ENCODE data around the gene ZNF236. TPM values are rescaled to one million over a fixed set of nuclear protein-coding genes. Genes with fewer than 3 reads are reported as not detected.

ZNF236 gene
- total RNA-seq, 2 experiments from 2014 or later = 25.7 to 27.9 TPM

- TF ChIP-seq CTCF (IDR thresholded peaks at IDR 0.05) = no peak
- ATAC-seq (ENCODE audit: poor library complexity) (no peak), DNase-seq (no peak)
- intact Hi-C loops (cut with DNase I, micrococcal nuclease) = loop anchor here (2.0 to 10.0 kb wide), 3 partner anchors 59 to 731 kb away; no protein-coding TSS in a partner anchor
- no peaks in the 10 kb centered on the region for H3K27me3 Mint-ChIP-seq
- POLR2A ChIA-PET = no interaction called here
- no peaks in the 10 kb centered on the region for H3K9me3 ChIP-seq (ENCODE audit: control insufficient read depth in 1 of 2, insufficient read depth in 1 of 2, low read length in 2 of 2)
- H3K27ac ChIP-seq (ENCODE audit: low read depth in 1 of 2, low read length in 2 of 2) = no peak overlapping the region
- H3K4me1 Mint-ChIP-seq (ENCODE audit: low read depth) = peaks cover 22% of the 10 kb centered on the region
- H3K4me3 ChIP-seq (ENCODE audit: low read length) = no peak overlapping the region
- peaks cover 3% of the 10 kb centered on the region for H3K4me1 ChIP-seq (ENCODE audit: insufficient read depth, low read length)
- no peak overlapping the region for H3K27ac Mint-ChIP-seq
- no peak overlapping the region for H3K4me3 Mint-ChIP-seq
- no peaks in the 10 kb centered on the region for H3K27me3 ChIP-seq (ENCODE audit: control insufficient read depth in 1 of 2, insufficient read depth in 2 of 2, low read length in 2 of 2)
- peaks cover 77% of the 10 kb centered on the region for H3K36me3 ChIP-seq (ENCODE audit: insufficient read depth, low read length)
- H3K9me3 Mint-ChIP-seq = no peaks in the 10 kb centered on the region
- CTCF ChIA-PET = no interaction called here
- peaks cover 96% of the 10 kb centered on the region for H3K36me3 Mint-ChIP-seq (ENCODE audit: low read depth)
These were observed 101.2 kb downstream of the ZNF236 start for GRCh38 chr18:76923485-76924085.

- H3K36me3 ChIP-seq (ENCODE audit: insufficient read depth, low read length) = peaks cover 77% of the 10 kb centered on the region
- no peak overlapping the region for H3K27ac ChIP-seq (ENCODE audit: low read depth in 1 of 2, low read length in 2 of 2)
- POLR2A ChIA-PET = no interaction called here
- no peaks in the 10 kb centered on the region for H3K9me3 ChIP-seq (ENCODE audit: control insufficient read depth in 1 of 2, insufficient read depth in 1 of 2, low read length in 2 of 2)
- no peak overlapping the region for H3K4me3 ChIP-seq (ENCODE audit: low read length)
- ATAC-seq (ENCODE audit: poor library complexity) = no peak
- H3K27me3 Mint-ChIP-seq = no peaks in the 10 kb centered on the region
- TF ChIP-seq CTCF (IDR thresholded peaks at IDR 0.05) = no peak
- no peak for DNase-seq
- no peaks in the 10 kb centered on the region for H3K27me3 ChIP-seq (ENCODE audit: control insufficient read depth in 1 of 2, insufficient read depth in 2 of 2, low read length in 2 of 2)
- H3K4me1 ChIP-seq (ENCODE audit: insufficient read depth, low read length) = peaks cover 3% of the 10 kb centered on the region
- H3K9me3 Mint-ChIP-seq = no peaks in the 10 kb centered on the region
- intact Hi-C loops (cut with DNase I, micrococcal nuclease) = loop anchor here in 1 of 2 experiments (10.0 kb wide), 1 partner anchor 729 kb away; no protein-coding TSS in a partner anchor
- CTCF ChIA-PET = no interaction called here
- no peak overlapping the region for H3K4me3 Mint-ChIP-seq
- H3K36me3 Mint-ChIP-seq (ENCODE audit: low read depth) = peaks cover 95% of the 10 kb centered on the region
- no peak overlapping the region for H3K27ac Mint-ChIP-seq
- H3K4me1 Mint-ChIP-seq (ENCODE audit: low read depth) = peaks cover 20% of the 10 kb centered on the region
These were observed 103.1 kb downstream of the ZNF236 start for GRCh38 chr18:76925501-76925900.

GRCh38 chr18:76927223-76927725 lies 104.9 kb downstream of the ZNF236 start:
- ATAC-seq (ENCODE audit: poor library complexity) (no peak), DNase-seq (no peak)
- intact Hi-C loops (cut with DNase I, micrococcal nuclease) = loop anchor here in 1 of 2 experiments (10.0 kb wide), 1 partner anchor 728 kb away; no protein-coding TSS in a partner anchor
- Histone ChIP-seq H3K36me3 (ENCODE audit: insufficient read depth, low read length) (peaks cover 83% of the 10 kb centered on the region), H3K27ac (ENCODE audit: low read depth in 1 of 2, low read length in 2 of 2) (no peak overlapping the region), H3K9me3 (ENCODE audit: control insufficient read depth in 1 of 2, insufficient read depth in 1 of 2, low read length in 2 of 2) (no peaks in the 10 kb centered on the region), H3K4me1 (ENCODE audit: insufficient read depth, low read length) (no peaks in the 10 kb centered on the region), H3K27me3 (ENCODE audit: control insufficient read depth in 1 of 2, insufficient read depth in 2 of 2, low read length in 2 of 2) (no peaks in the 10 kb centered on the region), H3K4me3 (ENCODE audit: low read length) (no peak overlapping the region)
- Mint-ChIP-seq H3K4me1 (ENCODE audit: low read depth) (peaks cover 2% of the 10 kb centered on the region), H3K27me3 (no peaks in the 10 kb centered on the region), H3K9me3 (no peaks in the 10 kb centered on the region), H3K4me3 (no peak overlapping the region), H3K27ac (no peak overlapping the region), H3K36me3 (ENCODE audit: low read depth) (peaks cover 91% of the 10 kb centered on the region)
- TF ChIP-seq CTCF (IDR thresholded peaks at IDR 0.05) = no peak
- CTCF ChIA-PET = no interaction called here
- POLR2A ChIA-PET = no interaction called here
